Islet precursor cell (in vitro differentiated cells): ENCODE results near the gene BCAR3.
A peak's percentile ranks its signal among the peaks of the same experiment; 100 is the strongest.

ENCODE experiments used
- DNase-seq: peaks from one replicate; pipeline ENCODE4 v3.0.0-alpha.2; 2018

BCAR3 gene

DNA sequence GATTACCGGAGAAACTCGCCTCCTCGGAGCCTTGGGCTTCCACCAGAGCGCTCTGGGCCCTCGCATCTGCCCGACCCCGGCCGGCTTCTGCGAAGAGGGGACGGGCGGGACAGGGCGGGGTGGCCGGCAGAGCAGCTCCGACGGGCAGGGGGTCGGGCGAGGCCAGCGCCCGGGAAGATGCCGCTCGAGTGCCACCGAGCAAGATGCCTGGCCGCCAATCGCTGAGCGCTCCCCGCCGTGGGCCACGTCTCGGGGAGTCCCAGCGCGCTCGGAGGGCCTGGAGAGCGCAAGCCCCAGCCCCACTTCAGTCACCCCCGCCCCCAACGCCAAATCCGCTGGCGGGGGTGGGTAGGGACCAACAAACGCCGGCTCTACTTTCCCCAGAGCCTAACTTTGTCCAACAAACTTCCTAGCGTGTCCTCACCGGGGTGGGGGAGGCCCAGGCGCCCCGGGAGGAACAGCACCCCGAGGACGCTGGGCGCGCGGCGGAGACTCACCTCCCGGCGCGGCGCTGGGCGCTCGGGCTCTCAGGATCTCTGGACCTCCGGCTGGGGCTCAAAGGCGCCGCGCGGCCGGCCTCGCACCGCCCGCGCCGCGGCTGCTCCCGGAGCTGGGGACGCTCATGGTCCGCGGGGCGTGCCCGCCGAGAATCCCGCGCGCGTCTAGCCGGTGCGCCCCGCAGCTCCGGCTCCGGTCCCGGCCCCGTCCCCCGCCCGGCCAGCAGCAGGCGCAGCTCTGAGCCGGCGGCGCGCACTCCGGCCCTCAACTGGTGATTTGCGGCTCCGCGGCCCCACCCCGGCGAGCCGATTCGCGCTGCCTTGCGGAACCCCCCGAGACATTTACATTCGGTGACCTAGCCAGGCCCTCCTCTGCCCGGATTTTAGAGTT lies at the start of gene BCAR3:
Gene BCAR3 (minus strand): TSS at position 737 of the 888 bp plus-strand sequence. CDS start 6,907 bp downstream, outside the sequence.
- peak; percentile 92 for DNase-seq

- DNase-seq, result no peak
These were observed 49.0 kb upstream of the BCAR3 start for GRCh38 chr1:93730621-93731020.

DNA sequence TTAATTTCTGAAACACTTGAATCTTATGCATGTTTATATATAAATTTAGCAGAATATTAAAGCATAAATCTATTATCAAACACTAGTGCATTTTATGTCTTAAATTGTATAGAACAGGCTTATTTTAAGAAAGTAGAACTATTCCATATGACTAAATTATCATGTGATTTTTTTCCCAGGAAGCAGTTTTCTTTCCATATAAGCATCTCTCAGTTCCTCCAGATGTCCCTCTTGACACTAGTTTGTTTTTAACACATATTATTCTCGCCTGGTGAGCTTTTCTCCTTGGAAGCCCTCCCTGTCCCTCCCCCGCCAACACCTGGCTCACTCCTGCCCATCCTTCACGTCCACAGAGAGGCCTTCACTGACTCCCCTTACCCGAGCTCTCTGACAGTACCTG lies 48.3 kb upstream of the BCAR3 start:
- no peak for DNase-seq

DNA sequence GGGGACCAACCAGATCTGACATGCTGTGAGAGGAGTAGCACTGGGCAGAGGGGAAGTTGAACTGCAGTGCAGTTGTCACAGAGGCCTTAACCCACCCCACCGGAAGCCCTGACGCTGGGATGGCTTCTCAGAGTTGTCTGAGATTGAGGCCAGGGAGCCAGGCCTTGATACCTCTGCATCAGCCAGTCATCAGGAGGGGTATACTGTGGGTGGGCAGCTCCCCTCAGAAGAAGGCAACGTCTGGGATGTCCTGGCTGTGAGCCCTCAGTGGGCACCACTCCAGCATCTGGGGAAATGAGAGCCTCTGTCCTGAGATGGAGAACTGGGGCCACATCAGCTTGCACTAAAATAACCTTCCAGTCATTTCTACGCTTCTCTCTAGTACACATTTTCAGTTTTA lies 47.9 kb upstream of the BCAR3 start:
- DNase-seq, result no peak

DNA sequence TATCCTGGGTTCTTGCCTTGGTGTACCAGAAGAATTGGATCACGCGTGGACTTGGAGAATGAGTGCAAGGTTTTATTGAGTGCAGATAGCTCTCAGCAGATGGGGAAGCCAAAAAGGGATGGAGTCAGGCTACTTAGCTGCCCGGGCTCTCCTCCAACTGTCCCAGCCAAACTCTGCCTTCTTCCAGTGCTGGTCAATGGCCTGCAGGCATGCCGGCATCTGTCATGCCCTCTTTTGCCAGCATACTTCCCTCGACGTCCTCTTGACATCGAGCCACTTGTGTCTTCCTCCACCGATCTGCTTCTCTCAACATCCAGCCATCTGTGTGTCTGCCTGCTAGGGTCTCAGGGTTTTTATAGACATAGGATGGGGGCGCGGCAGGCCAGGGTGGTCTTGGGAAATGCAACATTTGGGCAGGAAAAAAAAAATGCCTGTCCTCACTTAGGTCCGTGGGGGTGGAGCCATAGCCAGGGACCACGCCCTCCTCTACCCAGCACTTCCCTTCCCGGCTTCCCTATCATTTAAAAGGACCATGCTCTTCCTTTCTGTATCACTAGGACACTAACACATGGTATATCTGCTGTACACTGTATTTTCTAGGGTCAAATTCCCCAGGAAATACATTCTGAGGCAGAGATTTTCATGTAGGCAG lies 47.0 kb upstream of the BCAR3 start:
- no peak for DNase-seq

DNA sequence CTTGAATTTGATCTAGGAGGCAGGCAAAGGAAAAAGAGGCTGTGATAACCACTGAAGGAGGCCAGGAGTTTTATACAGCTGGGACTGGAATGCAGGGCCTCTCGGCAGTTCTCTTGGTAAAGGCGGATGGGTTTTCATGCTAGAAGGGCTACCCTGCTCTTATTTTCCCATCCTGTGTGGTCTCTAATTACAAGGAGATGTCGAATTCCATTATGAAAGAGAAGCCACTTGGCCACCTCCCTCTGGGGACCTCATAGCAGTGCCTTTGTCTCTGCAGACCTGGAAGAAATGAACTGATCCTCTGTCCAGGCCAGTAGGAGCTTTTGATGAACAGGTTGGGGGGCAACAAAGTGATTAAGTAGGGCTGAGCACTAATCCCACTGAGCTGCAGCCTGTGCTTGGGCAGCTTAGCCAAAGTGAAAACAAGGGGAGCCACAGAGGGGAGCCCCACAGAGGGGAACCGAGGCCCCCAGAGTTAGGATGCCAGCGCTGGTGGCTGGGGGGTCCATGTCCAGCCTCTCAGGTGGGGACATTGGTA lies 42.2 kb upstream of the BCAR3 start:
- no peak for DNase-seq

DNA sequence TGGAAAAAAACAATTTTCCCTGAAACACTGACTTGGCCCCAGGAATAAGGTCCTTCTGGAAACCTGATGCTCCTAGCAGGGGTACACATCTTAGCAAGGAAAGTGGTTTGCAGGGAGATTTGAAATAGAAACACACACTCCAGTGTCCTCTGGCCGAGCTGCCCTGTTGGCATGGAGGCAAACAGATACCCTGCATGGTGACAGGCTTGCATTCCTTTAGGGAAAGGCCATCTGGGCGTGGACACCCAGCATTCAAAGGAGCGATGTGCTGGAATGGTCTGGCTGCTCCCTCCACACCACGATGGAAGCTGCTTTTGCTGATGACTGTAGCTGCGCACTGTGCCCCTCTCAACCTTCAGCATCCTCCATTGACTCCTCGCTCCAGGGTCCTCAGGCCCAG lies 41.5 kb upstream of the BCAR3 start:
- peak; percentile 80 for DNase-seq

DNA sequence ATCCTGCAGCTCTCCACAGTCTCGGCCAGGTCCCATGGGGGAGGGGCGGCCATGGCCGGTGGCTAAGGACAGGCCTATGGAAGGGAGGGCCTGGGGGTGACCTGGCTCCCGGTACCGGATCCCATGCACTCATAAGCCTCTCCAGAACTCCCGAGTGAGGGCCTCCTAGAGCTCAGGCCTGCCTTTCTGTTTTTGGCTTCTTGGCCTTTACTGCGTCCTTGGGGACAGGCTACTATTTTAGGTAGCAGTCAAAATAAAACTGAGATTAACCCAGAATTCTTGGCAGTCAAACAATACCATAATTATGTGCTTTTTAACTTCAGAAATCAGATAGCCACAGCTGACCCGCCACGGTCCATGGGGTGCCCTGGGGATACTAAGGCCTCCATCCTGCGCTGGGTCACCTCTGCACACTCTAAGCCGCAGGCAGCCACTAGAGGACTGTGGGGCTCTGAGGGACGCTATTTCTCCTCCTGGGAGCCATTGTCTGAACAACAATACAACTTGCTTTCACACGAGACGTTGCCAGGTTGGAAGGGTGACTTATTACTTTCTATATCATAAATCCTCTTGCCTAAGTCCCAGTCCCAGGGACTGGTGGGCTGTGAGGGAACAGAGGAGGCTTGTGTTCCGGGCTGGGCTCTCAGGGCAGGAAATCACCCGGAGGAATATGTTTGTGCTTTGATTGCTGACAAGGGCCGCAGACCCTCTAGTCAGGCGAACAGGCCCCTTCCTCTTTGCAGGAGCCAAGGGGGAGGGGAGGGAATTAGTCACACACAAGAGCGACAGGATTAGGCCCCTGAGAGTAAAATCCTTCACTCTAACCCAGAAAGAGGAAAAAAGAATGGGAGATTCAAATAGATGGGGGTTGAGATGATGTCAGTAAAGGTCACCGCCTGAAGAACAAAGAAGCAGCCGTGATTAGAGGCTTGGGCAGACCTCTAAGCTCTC lies 40.7 kb upstream of the BCAR3 start:
- DNase-seq, result peak; percentile 79

GRCh38 chr1:93720956-93721626 lies 39.5 kb upstream of the BCAR3 start:
- DNase-seq, result peak; percentile 40

DNA sequence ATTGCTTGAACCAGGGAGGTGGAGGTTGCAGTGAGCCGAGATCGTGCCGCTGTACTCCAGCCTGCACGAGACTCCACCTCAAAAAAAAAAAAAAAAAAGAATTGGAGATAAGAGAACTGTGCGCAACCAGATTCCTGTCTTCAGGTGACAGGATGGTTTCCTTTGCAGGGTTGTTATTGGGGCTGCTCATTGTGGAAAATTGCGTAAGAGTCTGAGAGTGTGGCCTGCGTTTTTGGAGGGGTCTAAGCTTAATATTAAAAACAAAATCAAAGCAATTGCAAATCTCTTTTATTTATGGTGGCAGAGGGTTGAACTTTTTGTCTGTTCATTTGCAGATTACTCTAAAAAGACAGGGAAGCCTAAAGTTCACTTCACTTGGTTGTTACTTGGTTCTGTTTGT lies 36.0 kb upstream of the BCAR3 start:
- DNase-seq, result no peak

GRCh38 chr1:93716941-93717368 lies 35.3 kb upstream of the BCAR3 start:
- DNase-seq, result peak; percentile 75

- DNase-seq, result no peak
These were observed 34.5 kb upstream of the BCAR3 start for GRCh38 chr1:93716163-93716562.

GRCh38 chr1:93715529-93716126 lies 34.0 kb upstream of the BCAR3 start:
- DNase-seq, result peak; percentile 50

DNA sequence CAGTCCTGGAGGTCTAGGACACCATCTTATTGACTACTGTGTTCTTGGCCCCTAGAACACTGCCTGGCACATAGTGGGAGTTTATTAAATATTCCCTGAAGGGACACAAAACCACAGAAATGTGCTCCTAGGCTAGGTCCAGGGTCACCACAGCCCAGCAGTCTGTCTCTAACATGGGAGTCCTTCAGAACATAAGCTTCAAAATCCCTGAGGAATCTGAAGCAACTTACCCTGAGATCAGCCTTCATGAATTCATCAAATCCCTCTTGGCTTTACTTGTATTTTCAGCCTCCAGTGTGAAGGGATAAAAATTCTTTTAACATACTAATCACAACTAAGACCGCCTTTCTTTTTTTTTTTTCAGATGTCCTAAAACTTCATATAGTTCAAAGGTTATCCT lies 32.7 kb upstream of the BCAR3 start:
- no peak for DNase-seq

DNA sequence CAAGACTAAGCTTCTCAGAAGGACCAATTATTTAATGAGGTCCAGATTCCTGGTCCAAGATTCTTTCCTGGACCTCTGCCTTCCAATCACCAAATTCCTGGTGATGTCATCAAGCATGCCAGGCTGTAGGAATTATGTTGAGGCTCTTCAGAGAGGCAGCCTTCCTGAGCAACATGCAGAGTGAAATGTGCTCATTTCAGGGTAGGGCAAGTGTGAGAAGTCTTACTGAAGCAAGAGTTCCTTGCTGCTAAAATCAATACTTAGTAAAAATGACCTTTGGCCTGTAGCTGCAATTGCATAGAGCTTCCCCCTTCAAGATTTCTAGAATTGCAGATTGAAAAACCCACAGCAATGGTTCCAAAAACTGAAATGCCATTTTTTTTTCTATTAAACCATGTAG lies 31.7 kb upstream of the BCAR3 start:
- no peak for DNase-seq

- DNase-seq, result no peak
These were observed 31.1 kb upstream of the BCAR3 start for GRCh38 chr1:93712741-93713140.

GRCh38 chr1:93710499-93711453 lies 29.1 kb upstream of the BCAR3 start:
- no peak for DNase-seq

- DNase-seq, result peak; percentile 81
These were observed 27.3 kb upstream of the BCAR3 start for GRCh38 chr1:93708734-93709481.

- DNase-seq, result no peak
These were observed 26.3 kb upstream of the BCAR3 start for GRCh38 chr1:93707956-93708355.
